ENCODE measurements around the gene FBXL19.

Gene FBXL19

DNA sequence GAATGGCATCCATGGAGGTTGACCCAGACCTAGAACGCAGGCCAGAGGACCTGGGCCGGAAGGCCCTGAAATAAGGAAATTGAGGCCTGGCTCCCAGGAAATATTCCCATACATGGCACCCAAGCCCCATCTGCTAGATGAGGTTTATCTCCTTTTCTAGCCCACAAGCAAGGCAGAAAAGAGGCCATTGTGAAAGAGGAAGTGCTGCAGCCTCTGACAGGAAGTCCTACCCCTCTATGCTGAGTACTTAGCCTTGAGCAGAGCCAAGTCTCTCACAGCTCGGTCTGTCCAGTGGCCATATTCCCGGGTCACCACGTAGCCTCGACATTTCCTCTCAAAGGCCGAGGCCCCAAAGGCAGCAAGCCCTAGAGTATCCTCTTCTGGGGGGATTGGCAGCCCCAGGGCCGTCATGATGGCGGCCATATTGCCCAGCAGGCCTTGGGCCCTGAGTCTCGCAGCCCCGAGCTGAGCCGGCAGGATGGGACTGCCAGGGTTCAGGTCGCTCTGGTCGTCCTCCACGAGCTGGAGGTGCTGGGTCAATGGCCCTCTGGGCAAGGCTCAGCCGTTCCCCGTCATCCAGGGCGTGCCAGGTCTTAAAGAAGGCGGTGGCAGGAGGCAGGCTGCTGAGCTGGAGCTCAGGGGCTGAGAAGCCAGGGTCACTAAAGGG is 19.1 kb upstream of the FBXL19 start:
- TF ChIP-seq CTCF (IDR thresholded peaks at IDR 0.05; ENCODE audit: control extremely low read depth, extremely low read depth, low read depth, missing control alignments) = no peak
- DNase-seq (ENCODE audit: extremely low spot score) = peak; percentile 35
- CTCF ChIA-PET = interaction anchor here (0.8 to 2.8 kb wide), 5 partner anchors 30 to 90 kb away, joined by 3 to 17 read pairs (median 3); no protein-coding TSS in a partner anchor
- POLR2A ChIA-PET = no interaction called here

- no peak for DNase-seq (ENCODE audit: extremely low spot score)
Observed at GRCh38 chr16:30907064-30907463, 16.3 kb upstream of the FBXL19 start.

DNA sequence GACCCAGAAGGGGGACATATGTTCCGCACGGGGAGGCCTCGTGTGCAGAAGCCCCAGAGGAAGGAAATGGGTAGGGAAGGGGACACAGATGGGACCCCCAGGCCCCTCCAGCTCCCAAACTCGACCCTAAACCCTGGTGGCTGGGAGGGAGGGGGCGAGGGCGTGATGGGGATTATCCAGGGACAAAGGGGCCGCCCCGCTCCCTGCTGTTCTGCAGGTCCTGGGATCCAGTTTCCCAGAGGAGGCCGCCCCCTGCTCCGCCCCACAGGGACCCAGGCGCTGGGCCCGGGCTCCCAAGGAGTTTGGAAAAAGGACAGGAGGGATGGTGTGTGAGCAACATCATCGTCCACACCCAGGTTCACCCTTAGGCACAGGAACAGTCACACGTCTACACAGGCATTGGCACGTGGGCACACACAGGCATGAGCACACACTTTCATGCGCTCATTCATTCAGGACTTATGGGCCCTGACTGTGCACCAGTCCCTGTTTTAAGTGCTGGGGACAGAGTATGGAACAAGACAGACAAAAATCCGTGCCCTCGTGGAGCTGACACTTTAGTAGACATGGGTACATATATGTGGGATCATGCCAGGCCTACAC is 12.8 kb upstream of the FBXL19 start:
- TF ChIP-seq CTCF (IDR thresholded peaks at IDR 0.05; ENCODE audit: control extremely low read depth, extremely low read depth, low read depth, missing control alignments) = no peak
- POLR2A ChIA-PET = no interaction called here
- no peak for DNase-seq (ENCODE audit: extremely low spot score)
- CTCF ChIA-PET = interaction anchor here (2.4 to 2.6 kb wide), 2 partner anchors 9 to 66 kb away, joined by 12 read pairs; no protein-coding TSS in a partner anchor

More at GRCh38 chr16:30907064-30907463, 16.3 kb upstream of the FBXL19 start:
- ChIA-PET POLR2A (no interaction called here), CTCF (interaction anchor here (0.9 to 2.6 kb wide), 6 partner anchors 10 to 535 kb away, joined by 3 to 8 read pairs (median 4); partner anchors contain the start of genes CTF1 and ZNF843)
- TF ChIP-seq CTCF (IDR thresholded peaks at IDR 0.05; ENCODE audit: control extremely low read depth, extremely low read depth, low read depth, missing control alignments) = no peak

GRCh38 chr16:30912794-30913412 is 10.5 kb upstream of the FBXL19 start:
- TF ChIP-seq CTCF (IDR thresholded peaks at IDR 0.05; ENCODE audit: control extremely low read depth, extremely low read depth, low read depth, missing control alignments) = no peak
- ChIA-PET CTCF (interaction anchor here (0.9 to 2.4 kb wide), 4 partner anchors 11 to 69 kb away, joined by 3 to 21 read pairs (median 3); no protein-coding TSS in a partner anchor), POLR2A (no interaction called here)
- no peak for DNase-seq (ENCODE audit: extremely low spot score)

DNA sequence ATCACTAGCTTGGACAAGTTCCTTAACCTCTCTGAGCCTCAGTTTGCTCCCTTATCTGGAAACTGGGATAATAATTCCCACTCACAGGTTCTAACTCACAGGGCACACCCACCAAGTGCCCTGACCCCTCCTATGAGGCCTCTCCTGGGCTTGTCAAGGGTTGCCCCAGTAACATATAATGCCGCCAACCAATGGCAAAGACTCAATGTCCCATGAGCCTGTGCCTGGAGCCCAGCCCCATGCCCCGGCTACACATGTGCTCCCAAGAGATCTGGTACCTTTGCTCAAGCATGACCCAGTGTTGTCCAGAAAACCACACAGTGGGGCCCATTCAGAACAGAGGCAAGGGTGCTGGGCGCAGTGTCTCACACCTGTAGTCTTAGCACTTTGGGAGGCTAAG is 8.5 kb upstream of the FBXL19 start:
- POLR2A ChIA-PET = no interaction called here
- TF ChIP-seq CTCF (IDR thresholded peaks at IDR 0.05; ENCODE audit: control extremely low read depth, extremely low read depth, low read depth, missing control alignments) = no peak
- CTCF ChIA-PET = interaction anchor here (2.4 kb wide), 1 partner anchor 13 kb away, joined by 21 read pairs; no protein-coding TSS in a partner anchor
- DNase-seq (ENCODE audit: extremely low spot score) = no peak

- POLR2A ChIA-PET = interaction anchor here (0.6 kb wide), 1 partner anchor 88 kb away, joined by 3 read pairs; no protein-coding TSS in a partner anchor
- CTCF ChIA-PET = interaction anchor here (0.8 to 3.6 kb wide), 5 partner anchors 17 to 144 kb away, joined by 3 to 36 read pairs (median 5); no protein-coding TSS in a partner anchor
- TF ChIP-seq CTCF (IDR thresholded peaks at IDR 0.05; ENCODE audit: control extremely low read depth, extremely low read depth, low read depth, missing control alignments) = no peak
Observed at GRCh38 chr16:30918614-30919013, 4.8 kb upstream of the FBXL19 start.

More at GRCh38 chr16:30918614-30919013, 4.8 kb upstream of the FBXL19 start:
- no peak for DNase-seq (ENCODE audit: extremely low spot score)

Data from GM10248 (cell line).